Measurements from ENCODE around the gene DIDO1. TPM values are rescaled to one million over a fixed set of nuclear protein-coding genes. Genes with fewer than 3 reads are reported as not detected.

The DIDO1 gene
- total and polyA plus RNA-seq, 2 of the 4 experiments (the other 2 are of a cell fraction) = 21.8 to 28.1 TPM

GRCh38 chr20:62882426-62882825, 43.9 kb downstream of the DIDO1 start:
- TF ChIP-seq POLR2A (IDR thresholded peaks at IDR 0.05; ENCODE audit: low read depth, low read length) (no peak), MXI1 (IDR thresholded peaks at IDR 0.05; ENCODE audit: borderline replicate concordance, low read depth, low read length) (no peak), CTCF (conservative IDR thresholded peaks at IDR 0.05; ENCODE audit: low read depth, low read length) (no peak), CHD1 (IDR thresholded peaks at IDR 0.05; ENCODE audit: low read depth, low read length) (no peak), SMC3 (IDR thresholded peaks at IDR 0.05; ENCODE audit: low read depth, low read length) (no peak), MAZ (IDR thresholded peaks at IDR 0.05; ENCODE audit: borderline replicate concordance, low read depth, low read length) (no peak), RAD21 (IDR thresholded peaks at IDR 0.05; ENCODE audit: low read length) (no peak), RFX5 (IDR thresholded peaks at IDR 0.05; ENCODE audit: low read depth, low read length) (no peak), RCOR1 (IDR thresholded peaks at IDR 0.05; ENCODE audit: insufficient replicate concordance, low read length) (no peak), USF2 (IDR thresholded peaks at IDR 0.05; ENCODE audit: low read depth, low read length) (no peak), FOS (IDR thresholded peaks at IDR 0.05; ENCODE audit: low read depth, low read length) (no peak), BHLHE40 (IDR thresholded peaks at IDR 0.05; ENCODE audit: low read depth, low read length) (no peak)
- Histone ChIP-seq H3K23ac (ENCODE audit: low read depth, low read length) (no peak overlapping the region), H2AK9ac (replicated peaks; ENCODE audit: low read depth, low read length, poor library complexity) (no peak overlapping the region), H3K4me3 (ENCODE audit: insufficient read depth, low read depth, low read length) (no peak overlapping the region), H3K36me3 (ENCODE audit: control insufficient read depth, insufficient read depth, low read length) (peaks cover 22% of the 10 kb centered on the region), H3K4me2 (ENCODE audit: low read depth, low read length) (no peak overlapping the region), H3K18ac (ENCODE audit: low read depth, low read length) (no peak overlapping the region), H3K79me1 (ENCODE audit: low read depth in 1 of 2, low read length in 2 of 2) (peaks cover 0 to 11% of the 10 kb centered on the region in 2 experiments; a peak in 2 of 4 replicates), H2BK20ac (ENCODE audit: low read depth, low read length) (no peak overlapping the region), H3K27ac (ENCODE audit: insufficient read depth, low read length) (no peak overlapping the region), H3K14ac (replicated peaks; ENCODE audit: low read depth, low read length) (no peak overlapping the region), H3K27me3 (ENCODE audit: control insufficient read depth, insufficient read depth, low read length) (no peaks in the 10 kb centered on the region), H4K5ac (ENCODE audit: low read depth, low read length) (no peak overlapping the region), H3K56ac (ENCODE audit: extremely low read depth, insufficient read depth, low read length) (no peak overlapping the region), H4K91ac (ENCODE audit: insufficient read depth, low read depth, low read length) (no peak overlapping the region), H2AK5ac (ENCODE audit: low read depth, low read length) (no peak overlapping the region), H3K4me1 (ENCODE audit: control insufficient read depth, insufficient read depth, low read length) (peaks cover 4% of the 10 kb centered on the region), H3K4ac (ENCODE audit: low read depth, low read length) (no peak overlapping the region), H4K20me1 (ENCODE audit: insufficient read depth, low read length) (peaks cover 13% of the 10 kb centered on the region), H2BK15ac (ENCODE audit: low read depth, low read length) (no peak overlapping the region), H3K9ac (ENCODE audit: low read depth, low read length) (no peak overlapping the region), H2BK5ac (ENCODE audit: low read depth, low read length, poor library complexity, severe bottlenecking) (no peak overlapping the region), H4K8ac (ENCODE audit: low read depth in 2 of 2, low read length in 2 of 2) (no peak overlapping the region), H3K9me1 (ENCODE audit: insufficient read depth, low read length) (peaks cover 4% of the 10 kb centered on the region), H2BK120ac (ENCODE audit: low read depth, low read length) (no peak overlapping the region), H3K9me3 (ENCODE audit: control insufficient read depth, insufficient read depth, low read length) (no peaks in the 10 kb centered on the region), H2AFZ (replicated peaks; ENCODE audit: low read length, poor library complexity) (no peak overlapping the region)
- ATAC-seq (ENCODE audit: low read depth) (no peak), DNase-seq (no peak)
- ChIA-PET POLR2A (ENCODE audit: unreplicated experiment) (no interaction called here), CTCF (no interaction called here)
- dilution Hi-C loops (cut with HindIII; ENCODE audit: low sequenced_read_pairs, unreplicated experiment) = no loop called here
- WGBS, 2 experiments (ENCODE audit: extremely low coverage in 2 of 2, insufficient read length in 1 of 2) = 83% methylated on average over 4 of the region's 15 CpGs; no CpG with 5 or more reads in 1 of the 2 experiments
- intact Hi-C loops (cut with micrococcal nuclease) = no loop called here
- in situ Hi-C loops (cut with MboI; ENCODE audit: low sequenced_read_pairs) = no loop called here
- no TSS peak for BruUV-seq (replicated peaks)

Measured in IMR-90 (cell line).